DND-41 (cell line): ENCODE data around the gene LIN9.

Experiments
- ATAC-seq: fragments of 200-7000 bp; cut with Tn5 transposase; 3 replicates; pipeline ENCODE4 v1.9.1; 2021; ENCODE audit warnings: low read depth; ENCODE audit not compliant: insufficient read depth
- DNase-seq: peaks from one replicate; pipeline ENCODE4 v3.0.0-alpha.2; 2020
- H2AFZ ChIP-seq: 2 replicates; pipeline ENCODE4 v1.6.0; 2012; ENCODE audit warnings: low read depth, low read length
- H3K27ac ChIP-seq: 2 replicates; pipeline ENCODE4 v1.5.1; 2012; ENCODE audit warnings: low read length, inconsistent platforms
- H3K27me3 ChIP-seq: fragments of 200-600 bp; sonication (generic); 2 replicates; pipeline ENCODE4 v1.6.0; 2012; ENCODE audit warnings: low read length, mild to moderate bottlenecking, inconsistent platforms; ENCODE audit not compliant: insufficient read depth, poor library complexity
- H3K36me3 ChIP-seq: 2 replicates; pipeline ENCODE4 v1.5.1; 2012; ENCODE audit warnings: low read length, inconsistent platforms; ENCODE audit not compliant: insufficient read depth
- H3K4me1 ChIP-seq: 2 replicates; pipeline ENCODE4 v1.5.1; 2012; ENCODE audit warnings: mild to moderate bottlenecking, low read length; ENCODE audit not compliant: insufficient read depth
- H3K4me2 ChIP-seq: 2 replicates; pipeline ENCODE4 v1.6.0; 2012; ENCODE audit warnings: mild to moderate bottlenecking, moderate library complexity, low read length, inconsistent platforms; ENCODE audit not compliant: insufficient read depth
- H3K4me3 ChIP-seq, 2 experiments: fragments of 200-600 bp in 1 of 2; shearing (Covaris generic) in 1 of 2; 2 replicates each; pipeline ENCODE4 v1.5.1; 2012 to 2016; ENCODE audit warnings: inconsistent platforms in 2 of 2, low read length in 2 of 2, mild to moderate bottlenecking in 2 of 2, low read depth in 1 of 2, moderate library complexity in 1 of 2
- H3K79me2 ChIP-seq: 2 replicates; pipeline ENCODE4 v1.6.0; 2012; ENCODE audit warnings: low read length, inconsistent platforms; ENCODE audit not compliant: insufficient read depth
- H3K9ac ChIP-seq: 2 replicates; pipeline ENCODE4 v1.6.0; 2012; ENCODE audit warnings: low read depth, mild to moderate bottlenecking, inconsistent platforms, low read length, moderate library complexity
- H3K9me3 ChIP-seq: 2 replicates; pipeline ENCODE4 v1.5.1; 2012; ENCODE audit warnings: low read length, moderate library complexity, mild to moderate bottlenecking, inconsistent platforms; ENCODE audit not compliant: insufficient read depth, severe bottlenecking
- H4K20me1 ChIP-seq: 2 replicates; pipeline ENCODE4 v1.6.0; 2012; ENCODE audit warnings: low read length; ENCODE audit not compliant: insufficient read depth
- CTCF ChIP-seq: IDR thresholded peaks from 2 replicates; pipeline ENCODE4 v1.5.1; 2012; ENCODE audit warnings: borderline replicate concordance, low read length, moderate library complexity, mild to moderate bottlenecking; ENCODE audit not compliant: poor library complexity, severe bottlenecking; ENCODE audit errors: extremely low read depth
- EZH2 ChIP-seq: IDR thresholded peaks from 3 replicates; pipeline ENCODE4 v1.6.1; 2012; ENCODE audit warnings: borderline replicate concordance, low read depth, mild to moderate bottlenecking, moderate library complexity, low read length, inconsistent platforms; ENCODE audit not compliant: severe bottlenecking

The LIN9 gene

GRCh38 chr1:226314055-226314454 lies 5.1 kb upstream of the LIN9 start:
- DNase-seq = no peak
- TF ChIP-seq CTCF (no peak), EZH2 (no peak)
- no peak overlapping the region for H2AFZ ChIP-seq
- H3K4me1 ChIP-seq = peaks cover 11% of the 10 kb centered on the region
- no peak overlapping the region for H3K4me2 ChIP-seq
- no peaks in the 10 kb centered on the region for H3K79me2 ChIP-seq
- H3K9me3 ChIP-seq = no peaks in the 10 kb centered on the region
- no peaks in the 10 kb centered on the region for H4K20me1 ChIP-seq
- ATAC-seq = no peak
- H3K36me3 ChIP-seq = no peaks in the 10 kb centered on the region
- no peaks in the 10 kb centered on the region for H3K27me3 ChIP-seq
- H3K4me3 ChIP-seq = no peak overlapping the region
- H3K27ac ChIP-seq = no peak overlapping the region
- H3K9ac ChIP-seq = no peak overlapping the region

- no peak overlapping the region for H3K4me2 ChIP-seq
- H3K79me2 ChIP-seq = peaks cover 19% of the 10 kb centered on the region
- H3K27me3 ChIP-seq = no peaks in the 10 kb centered on the region
Observed at GRCh38 chr1:226312065-226312464, 3.1 kb upstream of the LIN9 start.

GRCh38 chr1:226311376-226311775 lies 2.4 kb upstream of the LIN9 start:
- Histone ChIP-seq H3K27ac (no peak overlapping the region), H3K27me3 (no peaks in the 10 kb centered on the region), H3K9me3 (no peaks in the 10 kb centered on the region), H3K79me2 (peaks cover 26% of the 10 kb centered on the region), H3K36me3 (peaks cover 2% of the 10 kb centered on the region; the same call in 1 of the 2 replicates), H3K9ac (no peak overlapping the region), H3K4me1 (peaks cover 29% of the 10 kb centered on the region), H3K4me2 (no peak overlapping the region), H4K20me1 (no peaks in the 10 kb centered on the region; the same call in 1 of the 2 replicates), H3K4me3 (no peak overlapping the region), H2AFZ (no peak overlapping the region)
- no peak for TF ChIP-seq CTCF
- ATAC-seq (no peak), DNase-seq (no peak)

More at GRCh38 chr1:226312065-226312464, 3.1 kb upstream of the LIN9 start:
- Histone ChIP-seq H3K27ac (no peak overlapping the region), H3K4me3 (no peak overlapping the region), H4K20me1 (no peaks in the 10 kb centered on the region; the same call in 1 of the 2 replicates), H3K9me3 (no peaks in the 10 kb centered on the region), H3K4me1 (peaks cover 22% of the 10 kb centered on the region), H2AFZ (no peak overlapping the region), H3K36me3 (peaks cover 1% of the 10 kb centered on the region; the same call in 1 of the 2 replicates), H3K9ac (no peak overlapping the region)
- DNase-seq (no peak), ATAC-seq (no peak)
- TF ChIP-seq EZH2 (no peak), CTCF (no peak)
